NCI-H69 (cell line): ENCODE results near the gene HS3ST3A1.
"Not testable (repeated sequence)": the region's sequence is repeated elsewhere in the genome, so short reads cannot be mapped to it uniquely, and the experiment has no call there.

Experiments used
- DNase-seq: peaks from one replicate; lab custom pipeline; 2025; lab: John Stamatoyannopoulos, UW

The HS3ST3A1 gene

DNA sequence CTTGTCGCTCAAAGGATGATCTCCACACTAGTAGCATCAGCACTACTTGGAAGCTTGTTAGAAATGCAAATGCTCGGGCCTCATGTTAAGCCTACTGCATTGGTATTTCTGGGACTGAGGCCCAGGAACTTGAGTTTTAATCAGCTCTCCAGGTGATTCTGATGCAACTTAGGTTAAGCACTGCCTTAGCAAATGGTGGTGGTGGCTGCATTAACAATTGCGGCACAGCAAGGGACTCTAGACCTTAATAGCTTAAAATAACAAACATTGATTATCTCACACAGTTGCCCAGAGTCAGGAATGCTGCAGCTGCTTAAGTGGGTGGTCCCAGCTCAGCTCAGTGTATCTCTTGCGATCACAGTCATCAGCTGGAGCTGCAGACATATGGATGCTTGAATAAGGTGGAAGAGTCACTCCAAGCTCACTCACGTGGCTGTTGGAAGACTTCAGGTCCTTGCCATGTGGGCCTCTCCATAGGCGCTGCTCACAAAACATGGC lies 25.8 kb downstream of the HS3ST3A1 start:
- DNase-seq: no peak

DNA sequence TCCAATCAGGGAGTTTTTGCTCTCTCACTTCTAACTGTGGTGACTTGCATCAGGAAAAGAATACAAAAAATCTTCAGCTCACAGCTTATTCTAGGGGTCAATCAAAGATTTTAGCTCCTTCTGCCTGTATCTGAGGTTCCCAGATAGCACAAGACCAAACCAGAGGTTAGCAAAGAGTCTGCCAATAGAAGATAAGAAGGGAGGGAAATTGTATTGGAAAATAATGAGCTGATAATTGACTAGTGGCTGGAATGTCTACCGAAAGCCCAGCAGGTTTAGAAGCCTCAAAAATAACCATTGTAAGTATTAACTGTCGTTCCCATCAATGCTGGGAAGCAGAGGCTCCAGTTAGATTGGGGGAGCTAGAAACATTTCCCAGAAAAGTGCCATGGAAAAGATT lies 26.3 kb downstream of the HS3ST3A1 start:
- DNase-seq: no peak

DNA sequence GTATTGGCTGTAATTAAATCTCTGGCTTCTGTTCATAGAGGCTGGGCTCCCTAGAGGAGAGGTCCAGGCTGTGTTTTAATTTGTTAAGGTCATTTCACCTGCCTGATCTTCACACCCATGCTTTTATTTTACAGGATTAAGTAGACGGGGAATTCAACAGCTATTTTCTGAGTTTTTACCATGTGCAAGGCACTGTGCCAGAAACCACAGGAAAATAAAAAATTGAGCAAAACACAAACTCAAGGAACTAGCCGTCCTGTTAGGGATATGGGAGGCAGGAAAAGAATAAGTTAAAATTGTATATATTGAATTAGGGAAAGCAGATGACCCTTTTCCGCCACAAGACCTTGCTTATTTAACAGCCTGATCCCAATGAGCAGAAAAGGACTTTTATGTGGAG lies 29.1 kb downstream of the HS3ST3A1 start:
- DNase-seq: no peak

DNA sequence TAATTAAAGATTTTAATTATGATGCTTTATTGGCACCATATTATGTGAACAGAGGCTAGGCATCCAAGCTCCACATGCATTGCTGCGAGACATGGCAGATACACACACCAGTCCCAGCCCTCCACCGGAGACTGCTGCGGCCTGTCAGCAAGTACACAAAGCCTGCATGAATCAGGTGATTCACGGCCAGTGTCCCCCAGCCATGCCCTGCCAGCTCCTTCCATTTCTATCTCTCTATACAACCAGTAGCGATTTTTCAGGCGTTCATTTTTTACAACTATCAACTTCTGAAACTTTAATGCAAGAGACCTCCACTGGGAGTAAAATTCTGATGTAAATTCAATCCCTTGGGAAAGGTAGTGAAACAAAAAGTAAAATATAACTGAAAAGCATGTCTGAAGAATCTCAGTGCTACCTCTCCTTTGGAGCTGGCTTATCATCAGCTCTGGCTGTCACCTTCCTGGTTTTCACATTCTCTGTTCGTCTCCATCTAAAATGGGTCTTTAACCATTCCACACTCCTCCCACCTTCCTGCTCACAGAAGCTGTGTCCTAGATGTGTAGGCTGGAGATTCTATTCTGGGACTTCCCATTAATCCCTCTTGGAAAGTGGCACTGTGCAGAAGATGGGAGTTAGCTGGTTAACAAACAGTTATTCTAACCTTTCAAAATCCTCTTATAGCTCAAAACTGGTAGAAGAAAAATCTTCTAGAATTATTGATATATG lies 32.2 kb downstream of the HS3ST3A1 start:
- DNase-seq: no peak

DNA sequence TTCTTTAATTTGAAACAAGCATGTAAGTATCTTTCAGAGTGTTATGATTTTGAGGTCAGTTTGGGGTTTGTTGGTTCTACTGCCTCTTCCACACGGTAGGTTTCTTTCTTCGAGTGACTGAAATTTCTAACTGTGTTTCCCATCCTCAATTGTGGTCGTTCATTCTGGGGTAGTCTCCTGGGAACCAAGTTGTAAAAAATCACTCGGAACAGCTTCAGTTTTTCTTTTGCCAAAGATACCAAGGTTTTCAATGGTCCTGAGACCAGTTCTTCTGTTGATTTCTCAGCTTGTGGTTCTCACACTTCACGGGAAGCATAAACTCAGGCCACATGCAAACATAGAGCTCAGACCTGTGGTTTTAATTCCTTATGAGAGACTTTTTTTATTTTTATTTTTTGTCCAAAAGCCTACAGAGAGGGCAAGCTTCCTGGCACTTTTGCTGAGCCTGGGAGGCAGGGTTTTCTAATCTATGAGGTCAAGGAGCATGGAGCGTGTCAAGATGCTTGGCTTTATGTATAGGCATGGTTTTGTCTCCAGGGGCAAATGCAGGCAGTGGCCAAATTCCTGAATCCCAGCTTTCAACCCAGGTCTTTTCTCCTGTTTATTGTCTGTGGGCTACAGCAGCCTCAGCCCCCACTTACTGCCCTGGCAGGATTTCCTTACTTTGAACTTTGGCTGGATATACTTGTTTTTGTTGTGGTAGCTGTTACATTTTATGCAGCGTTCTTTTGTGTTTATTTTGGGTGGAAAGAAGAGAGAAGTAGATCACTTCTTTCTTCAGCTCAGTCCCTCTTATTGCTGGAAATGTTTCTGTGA lies 32.9 kb downstream of the HS3ST3A1 start:
- no peak for DNase-seq

- DNase-seq: no peak
These were observed 37.9 kb downstream of the HS3ST3A1 start for GRCh38 chr17:13563866-13564265.

- no peak for DNase-seq
These were observed 39.4 kb downstream of the HS3ST3A1 start for GRCh38 chr17:13562271-13562800.

GRCh38 chr17:13561606-13562270 lies 40.0 kb downstream of the HS3ST3A1 start:
- no peak for DNase-seq

- DNase-seq: no peak
These were observed 40.8 kb downstream of the HS3ST3A1 start for GRCh38 chr17:13560935-13561334.

- DNase-seq: no peak
These were observed 43.1 kb downstream of the HS3ST3A1 start for GRCh38 chr17:13558588-13558987.

DNA sequence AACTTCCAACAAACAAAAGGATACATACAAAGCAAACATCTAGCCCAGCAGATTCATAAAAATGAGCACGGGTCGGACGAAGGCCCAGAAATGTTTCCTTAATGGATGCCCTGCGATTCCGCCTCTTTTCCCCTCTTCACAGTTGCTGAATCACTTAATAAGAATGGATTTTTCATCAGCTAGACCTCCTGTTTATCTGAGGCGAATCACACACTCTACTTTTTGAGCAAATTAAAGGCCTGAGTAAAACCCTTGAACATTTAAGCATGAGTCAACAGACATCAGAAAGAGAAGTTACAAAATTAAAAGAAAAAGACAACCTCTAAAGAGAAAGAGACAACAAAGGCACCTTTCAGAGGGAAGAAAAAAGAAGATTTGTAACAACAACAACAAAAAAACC lies 44.7 kb downstream of the HS3ST3A1 start:
- DNase-seq: no peak

- no peak for DNase-seq
These were observed 47.5 kb downstream of the HS3ST3A1 start for GRCh38 chr17:13554231-13554630.

- DNase-seq: no peak
These were observed 51.4 kb downstream of the HS3ST3A1 start for GRCh38 chr17:13550291-13550690.

DNA sequence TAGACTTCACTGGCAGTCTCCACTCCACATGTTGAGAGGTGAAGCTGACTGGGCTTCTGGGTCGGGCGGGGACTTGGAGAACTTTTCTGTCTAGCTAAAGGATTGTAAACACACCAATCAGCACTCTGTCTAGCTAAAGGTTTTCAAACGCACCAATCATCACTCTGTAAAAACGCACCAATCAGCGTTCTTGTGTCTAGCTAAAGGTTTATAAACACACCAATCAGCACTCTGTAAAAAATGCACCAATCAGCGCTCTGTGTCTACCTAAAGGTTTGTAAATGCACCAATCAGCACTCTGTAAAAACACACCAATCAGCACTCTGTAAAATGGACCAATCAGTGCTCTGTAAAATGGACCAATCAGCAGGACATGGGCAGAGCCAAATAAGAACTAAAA lies 53.2 kb downstream of the HS3ST3A1 start:
- DNase-seq: not testable (repeated sequence)

GRCh38 chr17:13546851-13547250 lies 54.9 kb downstream of the HS3ST3A1 start:
- DNase-seq: no peak

DNA sequence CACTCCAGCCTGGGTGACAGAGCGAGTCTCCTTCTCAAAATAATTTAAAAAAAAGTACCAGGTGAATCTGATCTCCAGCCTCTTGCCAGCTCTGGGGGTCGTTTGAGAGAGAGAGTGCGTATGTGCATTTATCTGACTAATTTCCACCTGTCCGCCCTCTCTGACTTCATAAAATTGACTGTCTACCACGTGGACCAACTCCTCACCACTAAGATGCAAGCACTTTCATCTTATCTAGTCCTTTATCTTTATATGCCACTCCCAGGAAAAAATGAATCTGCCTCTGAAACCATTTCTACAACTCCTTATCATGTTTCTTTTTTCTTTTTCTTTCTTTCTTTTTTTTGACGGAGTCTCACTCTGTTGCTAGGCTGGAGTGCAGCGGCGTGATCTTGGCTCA lies 55.8 kb downstream of the HS3ST3A1 start:
- no peak for DNase-seq

- no peak for DNase-seq
These were observed 57.0 kb downstream of the HS3ST3A1 start for GRCh38 chr17:13544765-13545164.

GRCh38 chr17:13544292-13544691 lies 57.4 kb downstream of the HS3ST3A1 start:
- no peak for DNase-seq

DNA sequence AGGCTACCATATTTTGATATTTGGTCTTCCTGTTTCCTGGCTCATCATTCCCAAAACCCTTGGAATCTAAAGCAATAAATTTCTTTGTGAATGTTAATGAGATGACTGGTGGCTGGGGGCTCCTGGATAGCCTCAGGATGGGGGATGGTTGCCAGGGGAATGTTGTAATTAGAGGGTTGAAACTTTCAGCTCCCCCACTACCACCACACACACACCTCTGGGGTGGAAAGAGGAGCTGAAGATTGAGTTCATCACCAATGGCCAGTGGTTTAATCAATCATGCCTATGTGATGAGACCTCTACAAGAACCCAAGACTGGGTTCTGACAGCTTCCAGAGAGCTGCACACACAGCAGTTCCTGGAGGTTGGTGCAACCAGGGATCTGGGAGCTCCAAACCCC lies 59.1 kb downstream of the HS3ST3A1 start:
- DNase-seq: no peak

DNA sequence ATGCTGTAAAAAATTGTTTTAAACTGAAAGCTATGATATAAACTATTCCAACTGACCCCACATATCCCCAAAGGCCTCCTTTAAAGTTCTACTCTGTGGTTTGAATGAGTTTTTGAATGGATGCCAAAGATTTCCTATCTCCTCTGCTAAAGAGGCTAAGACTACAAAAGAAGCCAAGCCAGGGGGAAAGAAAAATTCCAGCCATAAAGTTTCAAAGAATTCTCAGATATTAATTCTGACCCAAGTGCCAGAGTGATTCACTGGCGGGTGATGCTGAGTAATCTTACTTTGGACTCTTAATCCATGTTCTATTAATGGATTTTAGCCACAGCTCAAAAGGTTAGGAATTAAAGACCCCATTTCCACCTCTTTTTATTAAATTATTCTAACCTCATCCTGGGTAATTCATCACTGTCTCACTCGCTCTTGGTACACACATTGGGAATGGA lies 60.7 kb downstream of the HS3ST3A1 start:
- no peak for DNase-seq

DNA sequence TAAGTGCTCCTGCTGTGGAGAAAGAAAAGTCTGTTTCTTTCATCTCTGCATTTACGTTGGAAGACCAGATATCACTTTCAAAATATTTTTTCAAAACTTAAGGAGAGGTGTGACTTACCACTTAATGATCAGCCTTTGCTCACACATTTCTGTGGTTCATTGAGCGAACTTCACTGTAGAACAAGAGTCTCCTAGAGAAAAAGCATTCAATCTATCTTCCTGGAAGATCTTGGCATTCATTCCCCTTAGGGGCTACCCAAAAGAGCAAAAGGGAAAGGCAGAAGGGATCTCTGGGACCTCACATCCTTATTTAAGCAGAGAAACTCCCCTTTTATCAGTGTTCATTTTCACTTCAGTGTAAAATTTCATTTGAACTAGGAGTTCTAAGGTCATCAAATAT lies 61.2 kb downstream of the HS3ST3A1 start:
- no peak for DNase-seq

GRCh38 chr17:13539421-13539820 lies 62.3 kb downstream of the HS3ST3A1 start:
- DNase-seq: no peak
